ENCODE measurements around the gene TBCA. TPM values are rescaled to one million over a fixed set of nuclear protein-coding genes. Genes with fewer than 3 reads are reported as not detected.

The TBCA gene
- total RNA-seq, 4 donors from 2014 or later = 81.5 to 170 (median 119) TPM

- ATAC-seq (ENCODE audit: low FRiP score) (peak; percentile 57), DNase-seq (ENCODE audit: low spot score) (no peak)
- TF ChIP-seq CTCF (IDR thresholded peaks at IDR 0.05) = no peak
Observed at GRCh38 chr5:77645158-77645994, 130.8 kb downstream of the TBCA start.

- TF ChIP-seq CTCF (IDR thresholded peaks at IDR 0.05) = no peak
- DNase-seq (ENCODE audit: low spot score) (no peak), ATAC-seq (ENCODE audit: low FRiP score) (no peak)
Observed at GRCh38 chr5:77644371-77645157, 131.6 kb downstream of the TBCA start.

GRCh38 chr5:77643654-77644370 is 132.3 kb downstream of the TBCA start:
- no peak for TF ChIP-seq CTCF (IDR thresholded peaks at IDR 0.05)
- ATAC-seq (ENCODE audit: low FRiP score) (no peak), DNase-seq (ENCODE audit: low spot score) (no peak)

- DNase-seq (ENCODE audit: low spot score) = no peak
- TF ChIP-seq CTCF (IDR thresholded peaks at IDR 0.05) = no peak
- no peak for ATAC-seq (ENCODE audit: low FRiP score)
Observed at GRCh38 chr5:77642738-77643653, 133.1 kb downstream of the TBCA start.

- no peak for ATAC-seq (ENCODE audit: low FRiP score)
- no peak for DNase-seq (ENCODE audit: low spot score)
- no peak for TF ChIP-seq CTCF (IDR thresholded peaks at IDR 0.05)
Observed at GRCh38 chr5:77641963-77642737, 134.0 kb downstream of the TBCA start.

Data from omental fat pad (tissue), 4 donors.